Measurements from ENCODE around the gene KIF23.

The KIF23 gene

GRCh38 chr15:69408841-69409240, 5.3 kb upstream of the KIF23 start:
- no peak for TF ChIP-seq CTCF (IDR thresholded peaks at IDR 0.05; ENCODE audit: low read depth, low read length)
- DNase-seq (ENCODE audit: extremely low read depth, low read depth), result no peak

- TF ChIP-seq CTCF (IDR thresholded peaks at IDR 0.05; ENCODE audit: low read depth, low read length), result peak; percentile 26
- no peak for DNase-seq (ENCODE audit: extremely low read depth, low read depth)
Observed at GRCh38 chr15:69410248-69410874, 3.8 kb upstream of the KIF23 start.

GRCh38 chr15:69412274-69412673, 1.9 kb upstream of the KIF23 start:
- TF ChIP-seq CTCF (IDR thresholded peaks at IDR 0.05; ENCODE audit: low read depth, low read length), result no peak
- no peak for DNase-seq (ENCODE audit: extremely low read depth, low read depth)

- no peak for DNase-seq (ENCODE audit: extremely low read depth, low read depth)
- no peak for TF ChIP-seq CTCF (IDR thresholded peaks at IDR 0.05; ENCODE audit: low read depth, low read length)
Observed at GRCh38 chr15:69412701-69413100, 1.4 kb upstream of the KIF23 start.

- peak; percentile 81 for DNase-seq (ENCODE audit: extremely low read depth, low read depth)
- no peak for TF ChIP-seq CTCF (IDR thresholded peaks at IDR 0.05; ENCODE audit: low read depth, low read length)
Observed at GRCh38 chr15:69414701-69415167, 585 bp downstream of the KIF23 start.

- no peak for TF ChIP-seq CTCF (IDR thresholded peaks at IDR 0.05; ENCODE audit: low read depth, low read length)
- DNase-seq (ENCODE audit: extremely low read depth, low read depth), result no peak
Observed at GRCh38 chr15:69415381-69415780, 1.2 kb downstream of the KIF23 start.

- TF ChIP-seq CTCF (IDR thresholded peaks at IDR 0.05; ENCODE audit: low read depth, low read length), result no peak
Observed at GRCh38 chr15:69417581-69417980, 3.4 kb downstream of the KIF23 start.

More at GRCh38 chr15:69417581-69417980, 3.4 kb downstream of the KIF23 start:
- no peak for DNase-seq (ENCODE audit: extremely low read depth, low read depth)

Data from AG09319 (cell line).